Measurements from ENCODE around the gene PAM.

Gene PAM

DNA sequence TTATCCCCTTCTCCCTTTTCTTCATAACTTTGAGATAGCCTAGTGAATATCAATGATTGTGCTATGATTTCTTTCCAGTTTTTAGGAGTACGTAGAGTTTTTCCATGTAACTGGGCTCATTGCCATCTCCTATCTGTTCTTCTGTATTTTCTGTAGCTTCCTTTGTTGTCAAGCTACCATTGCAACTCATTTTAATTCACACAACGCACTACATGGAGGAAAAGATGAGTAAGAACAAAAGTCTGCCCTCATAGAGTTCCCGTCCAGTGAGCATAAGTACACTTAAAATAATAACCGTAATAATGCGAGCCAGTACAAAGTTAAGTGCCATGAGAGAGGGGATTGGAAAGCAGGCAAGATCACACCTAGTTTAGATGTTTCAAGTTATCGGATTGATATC is 177.7 kb downstream of the PAM start:
- DNase-seq (ENCODE audit: low read depth, low spot score), result no peak
- in situ Hi-C loops (cut with HindIII; ENCODE audit: low sequenced_read_pairs), result no loop called here
- H3K4me3 ChIP-seq (ENCODE audit: low read depth, low read length), result no peak overlapping the region
- TF ChIP-seq, protein P1, sequence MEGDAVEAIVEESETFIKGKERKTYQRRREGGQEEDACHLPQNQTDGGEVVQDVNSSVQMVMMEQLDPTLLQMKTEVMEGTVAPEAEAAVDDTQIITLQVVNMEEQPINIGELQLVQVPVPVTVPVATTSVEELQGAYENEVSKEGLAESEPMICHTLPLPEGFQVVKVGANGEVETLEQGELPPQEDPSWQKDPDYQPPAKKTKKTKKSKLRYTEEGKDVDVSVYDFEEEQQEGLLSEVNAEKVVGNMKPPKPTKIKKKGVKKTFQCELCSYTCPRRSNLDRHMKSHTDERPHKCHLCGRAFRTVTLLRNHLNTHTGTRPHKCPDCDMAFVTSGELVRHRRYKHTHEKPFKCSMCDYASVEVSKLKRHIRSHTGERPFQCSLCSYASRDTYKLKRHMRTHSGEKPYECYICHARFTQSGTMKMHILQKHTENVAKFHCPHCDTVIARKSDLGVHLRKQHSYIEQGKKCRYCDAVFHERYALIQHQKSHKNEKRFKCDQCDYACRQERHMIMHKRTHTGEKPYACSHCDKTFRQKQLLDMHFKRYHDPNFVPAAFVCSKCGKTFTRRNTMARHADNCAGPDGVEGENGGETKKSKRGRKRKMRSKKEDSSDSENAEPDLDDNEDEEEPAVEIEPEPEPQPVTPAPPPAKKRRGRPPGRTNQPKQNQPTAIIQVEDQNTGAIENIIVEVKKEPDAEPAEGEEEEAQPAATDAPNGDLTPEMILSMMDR (IDR thresholded peaks at IDR 0.05; ENCODE audit: low read depth, low read length), result no peak

DNA sequence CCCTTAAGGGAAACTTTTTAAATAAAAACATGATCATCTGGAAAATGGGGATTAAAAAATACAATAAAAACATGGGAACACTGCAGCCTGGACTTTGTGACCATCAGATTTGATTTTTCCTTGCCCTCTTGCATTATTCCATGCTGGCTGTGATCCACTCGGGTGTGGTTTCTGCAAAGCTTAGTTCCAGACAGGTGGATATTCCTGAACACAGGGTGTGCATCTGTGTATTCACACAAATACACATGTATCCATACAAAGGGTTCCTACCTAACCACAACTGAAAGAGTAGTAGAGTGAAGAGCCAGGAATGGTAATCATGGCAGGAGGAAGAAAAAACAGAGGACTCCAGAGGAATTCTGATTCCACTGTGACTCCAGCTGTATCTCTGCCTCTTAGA is 178.2 kb downstream of the PAM start:
- H3K4me3 ChIP-seq (ENCODE audit: low read depth, low read length), result no peak overlapping the region
- in situ Hi-C loops (cut with HindIII; ENCODE audit: low sequenced_read_pairs), result no loop called here
- DNase-seq (ENCODE audit: low read depth, low spot score), result no peak
- TF ChIP-seq, protein P1 (IDR thresholded peaks at IDR 0.05; ENCODE audit: low read depth, low read length), result no peak

DNA sequence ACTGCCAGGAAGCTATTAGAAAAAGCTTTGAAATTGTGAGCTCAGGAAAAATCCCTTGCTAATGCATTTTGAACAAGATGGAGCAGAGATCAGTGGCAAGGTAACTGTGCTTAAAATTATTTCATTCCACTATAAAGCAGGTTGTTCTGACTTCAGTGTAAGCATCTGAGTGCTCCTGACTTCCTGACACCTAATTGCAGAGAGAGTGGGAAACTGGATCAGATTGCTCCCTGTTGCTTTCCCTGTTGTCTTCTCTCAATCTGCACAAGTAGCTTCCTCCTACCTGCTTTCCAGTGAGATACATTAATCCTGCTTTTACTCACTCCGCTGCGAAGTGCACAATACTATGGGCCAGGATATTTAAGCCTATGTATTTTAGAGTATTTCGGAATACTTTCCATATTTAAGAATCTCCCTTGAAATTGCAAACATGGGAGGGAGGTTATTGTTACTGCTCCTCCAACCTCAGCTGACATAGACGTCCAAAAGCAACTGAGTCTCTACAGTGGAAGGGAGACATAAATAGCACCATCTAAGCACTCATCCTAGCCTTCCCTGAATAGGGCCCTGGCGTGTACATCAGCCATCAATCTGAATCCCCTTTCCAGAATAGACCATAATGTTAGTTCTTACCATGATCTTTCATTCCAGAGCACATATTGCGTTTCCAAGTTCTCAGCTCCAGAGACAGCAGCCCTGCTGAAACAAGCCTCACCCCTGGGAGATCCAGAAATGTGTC is 178.8 kb downstream of the PAM start:
- TF ChIP-seq, protein P1 (IDR thresholded peaks at IDR 0.05; ENCODE audit: low read depth, low read length), result no peak
- in situ Hi-C loops (cut with HindIII; ENCODE audit: low sequenced_read_pairs), result no loop called here
- no peak overlapping the region for H3K4me3 ChIP-seq (ENCODE audit: low read depth, low read length)

DNA sequence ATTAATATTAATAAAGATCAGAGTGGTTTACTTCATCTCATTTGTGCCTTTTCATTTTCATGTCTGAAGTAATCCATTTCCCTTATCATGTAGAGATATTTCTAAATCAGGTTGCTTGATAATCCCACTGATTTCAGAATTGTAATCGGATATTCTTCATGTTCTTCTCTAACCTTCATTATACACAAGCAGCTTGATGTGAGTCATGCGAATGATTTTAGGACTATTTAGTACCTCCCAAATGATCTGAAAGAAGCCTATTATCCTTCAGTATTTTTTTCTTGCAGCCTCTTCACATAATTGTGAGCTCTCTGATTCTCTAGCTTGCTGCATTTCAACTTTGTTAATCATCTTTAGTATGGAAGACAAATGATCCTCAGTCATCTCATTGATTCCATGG is 182.8 kb downstream of the PAM start:
- TF ChIP-seq, protein P1 (IDR thresholded peaks at IDR 0.05; ENCODE audit: low read depth, low read length), result no peak
- peak; percentile 12 for DNase-seq (ENCODE audit: low read depth, low spot score)
- H3K4me3 ChIP-seq (ENCODE audit: low read depth, low read length), result no peak overlapping the region
- in situ Hi-C loops (cut with HindIII; ENCODE audit: low sequenced_read_pairs), result no loop called here

More for the DNA sequence above, 178.8 kb downstream of the PAM start:
- no peak for DNase-seq (ENCODE audit: low read depth, low spot score)

DNA sequence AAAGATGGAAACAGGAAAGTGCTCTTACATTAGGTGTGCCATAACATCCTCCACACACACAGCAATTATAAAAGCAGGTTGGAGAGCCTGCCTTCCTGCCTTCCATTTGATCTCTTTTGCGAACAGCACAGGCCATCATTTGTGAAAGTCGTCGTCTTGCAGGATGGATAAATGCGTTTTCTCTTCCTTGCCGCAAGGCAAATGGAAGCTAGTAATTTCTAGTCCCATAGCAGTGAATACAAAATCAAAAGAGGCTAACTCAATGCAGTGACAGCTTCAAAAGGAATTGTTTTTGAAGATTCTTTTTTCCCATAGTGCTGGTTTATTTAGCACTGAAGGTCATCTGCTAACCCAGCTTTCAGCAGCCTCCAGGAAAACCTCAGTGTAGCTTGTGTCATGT is 186.0 kb downstream of the PAM start:
- in situ Hi-C loops (cut with HindIII; ENCODE audit: low sequenced_read_pairs), result no loop called here
- no peak for DNase-seq (ENCODE audit: low read depth, low spot score)
- no peak overlapping the region for H3K4me3 ChIP-seq (ENCODE audit: low read depth, low read length)
- TF ChIP-seq, protein P1 (IDR thresholded peaks at IDR 0.05; ENCODE audit: low read depth, low read length), result no peak

- H3K4me3 ChIP-seq (ENCODE audit: low read depth, low read length), result no peak overlapping the region
- TF ChIP-seq, protein P1 (IDR thresholded peaks at IDR 0.05; ENCODE audit: low read depth, low read length), result no peak
- in situ Hi-C loops (cut with HindIII; ENCODE audit: low sequenced_read_pairs), result no loop called here
- no peak for DNase-seq (ENCODE audit: low read depth, low spot score)
Measured at GRCh38 chr5:102946414-102946813, 191.3 kb downstream of the PAM start.
